ENCODE results near the gene ZNF319. TPM values are rescaled to one million over a fixed set of nuclear protein-coding genes. Genes with fewer than 3 reads are reported as not detected.

Gene ZNF319
- total and polyA plus RNA-seq, 2 of the 13 experiments (the other 11 are each of a cell fraction or from before 2014, with no cell fraction given), result 2.4 to 3.6 TPM

DNA sequence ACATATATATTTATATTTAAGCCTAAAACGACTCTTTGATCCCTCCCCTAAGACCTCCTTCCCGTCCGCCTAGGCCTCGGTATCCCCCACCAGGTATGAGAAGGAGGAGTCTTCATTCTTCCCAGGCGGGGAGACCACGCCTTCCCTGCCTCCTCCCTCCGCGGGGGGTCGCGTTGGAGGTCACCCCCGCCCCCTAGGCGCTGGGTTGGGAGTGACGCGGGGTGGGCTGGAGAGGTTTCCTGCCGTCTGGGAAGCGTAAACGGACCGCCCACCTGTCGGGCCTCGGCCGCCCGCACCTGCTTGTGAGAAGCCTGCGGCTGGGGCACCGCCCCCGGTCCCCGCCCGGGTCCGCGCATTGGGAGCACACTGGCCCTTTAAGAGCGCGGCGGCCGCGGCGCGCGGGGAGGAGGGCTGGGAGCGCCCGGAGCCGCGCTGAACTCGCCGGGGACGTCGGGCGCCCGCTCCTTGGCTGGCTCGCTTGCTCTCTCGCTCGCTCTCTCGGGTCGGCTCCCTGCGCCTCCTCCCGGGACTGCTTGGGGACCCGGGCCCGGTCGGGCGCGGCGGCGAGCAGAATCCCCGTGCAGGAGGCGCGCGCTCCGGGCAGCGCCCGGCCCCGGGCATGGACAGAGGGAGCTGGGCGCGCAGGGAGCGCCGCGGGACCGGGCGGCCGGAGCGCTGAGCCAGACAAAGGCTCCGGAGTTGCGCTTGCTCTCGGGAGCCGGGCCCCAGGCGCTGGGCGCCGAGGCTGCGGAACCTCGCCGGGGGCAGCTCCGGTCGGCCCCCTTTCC is 25.1 kb upstream of the ZNF319 start, which contains the start of gene MMP15 (continued):
- TF ChIP-seq, protein P1, sequence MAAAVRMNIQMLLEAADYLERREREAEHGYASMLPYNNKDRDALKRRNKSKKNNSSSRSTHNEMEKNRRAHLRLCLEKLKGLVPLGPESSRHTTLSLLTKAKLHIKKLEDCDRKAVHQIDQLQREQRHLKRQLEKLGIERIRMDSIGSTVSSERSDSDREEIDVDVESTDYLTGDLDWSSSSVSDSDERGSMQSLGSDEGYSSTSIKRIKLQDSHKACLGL (CRISPR knock-in tag; IDR thresholded peaks at IDR 0.05), result peak; percentile 70
- TF ChIP-seq NCOR1 (IDR thresholded peaks at IDR 0.05; ENCODE audit: borderline replicate concordance, low read length) (peak; percentile 46; the same call in 1 of the 2 replicates), REPIN1 (CRISPR knock-in tag; IDR thresholded peaks at IDR 0.05; ENCODE audit: borderline replicate concordance, low read depth) (peak; percentile 70; the same call in 1 of the 2 replicates), PHF8 (CRISPR knock-in tag; IDR thresholded peaks at IDR 0.05) (no peak), CHD2 (IDR thresholded peaks at IDR 0.05; ENCODE audit: low read depth, low read length) (0 out of 2 replicates have a peak, but pooled peaks have one; percentile 37), ZNF552 (CRISPR knock-in tag; IDR thresholded peaks at IDR 0.05; ENCODE audit: borderline replicate concordance) (no peak), ZC3H4 (CRISPR knock-in tag; IDR thresholded peaks at IDR 0.05; ENCODE audit: borderline replicate concordance) (no peak), SP1 (IDR thresholded peaks at IDR 0.05) (no peak), SP1 (CRISPR knock-in tag; IDR thresholded peaks at IDR 0.05) (peak; percentile 88), KDM4B (CRISPR knock-in tag; IDR thresholded peaks at IDR 0.05) (peak; percentile 21; the same call in 1 of the 2 replicates), TARDBP (CRISPR knock-in tag; IDR thresholded peaks at IDR 0.05) (peak; percentile 49; the same call in 1 of the 2 replicates), ZNF546 (CRISPR knock-in tag; conservative IDR thresholded peaks at IDR 0.05) (0 out of 2 replicates have a peak, but pooled peaks have one; percentile 15), SAP130 (CRISPR knock-in tag; IDR thresholded peaks at IDR 0.05; ENCODE audit: low read depth) (peak; percentile 79), KLF12 (CRISPR knock-in tag; IDR thresholded peaks at IDR 0.05; ENCODE audit: borderline replicate concordance) (peak; percentile 82; the same call in 1 of the 2 replicates), JUN (CRISPR knock-in tag; IDR thresholded peaks at IDR 0.05) (0 out of 2 replicates have a peak, but pooled peaks have one; percentile 19), TAF15 (IDR thresholded peaks at IDR 0.05; ENCODE audit: low read depth, low read length, poor library complexity, severe bottlenecking) (no peak), ZNF263 (CRISPR knock-in tag; IDR thresholded peaks at IDR 0.05) (peak; percentile 96)
- TF ChIP-seq, protein P2, sequence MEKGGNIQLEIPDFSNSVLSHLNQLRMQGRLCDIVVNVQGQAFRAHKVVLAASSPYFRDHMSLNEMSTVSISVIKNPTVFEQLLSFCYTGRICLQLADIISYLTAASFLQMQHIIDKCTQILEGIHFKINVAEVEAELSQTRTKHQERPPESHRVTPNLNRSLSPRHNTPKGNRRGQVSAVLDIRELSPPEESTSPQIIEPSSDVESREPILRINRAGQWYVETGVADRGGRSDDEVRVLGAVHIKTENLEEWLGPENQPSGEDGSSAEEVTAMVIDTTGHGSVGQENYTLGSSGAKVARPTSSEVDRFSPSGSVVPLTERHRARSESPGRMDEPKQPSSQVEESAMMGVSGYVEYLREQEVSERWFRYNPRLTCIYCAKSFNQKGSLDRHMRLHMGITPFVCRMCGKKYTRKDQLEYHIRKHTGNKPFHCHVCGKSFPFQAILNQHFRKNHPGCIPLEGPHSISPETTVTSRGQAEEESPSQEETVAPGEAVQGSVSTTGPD (CRISPR knock-in tag; IDR thresholded peaks at IDR 0.05), result no peak
- TF ChIP-seq, protein P3, sequence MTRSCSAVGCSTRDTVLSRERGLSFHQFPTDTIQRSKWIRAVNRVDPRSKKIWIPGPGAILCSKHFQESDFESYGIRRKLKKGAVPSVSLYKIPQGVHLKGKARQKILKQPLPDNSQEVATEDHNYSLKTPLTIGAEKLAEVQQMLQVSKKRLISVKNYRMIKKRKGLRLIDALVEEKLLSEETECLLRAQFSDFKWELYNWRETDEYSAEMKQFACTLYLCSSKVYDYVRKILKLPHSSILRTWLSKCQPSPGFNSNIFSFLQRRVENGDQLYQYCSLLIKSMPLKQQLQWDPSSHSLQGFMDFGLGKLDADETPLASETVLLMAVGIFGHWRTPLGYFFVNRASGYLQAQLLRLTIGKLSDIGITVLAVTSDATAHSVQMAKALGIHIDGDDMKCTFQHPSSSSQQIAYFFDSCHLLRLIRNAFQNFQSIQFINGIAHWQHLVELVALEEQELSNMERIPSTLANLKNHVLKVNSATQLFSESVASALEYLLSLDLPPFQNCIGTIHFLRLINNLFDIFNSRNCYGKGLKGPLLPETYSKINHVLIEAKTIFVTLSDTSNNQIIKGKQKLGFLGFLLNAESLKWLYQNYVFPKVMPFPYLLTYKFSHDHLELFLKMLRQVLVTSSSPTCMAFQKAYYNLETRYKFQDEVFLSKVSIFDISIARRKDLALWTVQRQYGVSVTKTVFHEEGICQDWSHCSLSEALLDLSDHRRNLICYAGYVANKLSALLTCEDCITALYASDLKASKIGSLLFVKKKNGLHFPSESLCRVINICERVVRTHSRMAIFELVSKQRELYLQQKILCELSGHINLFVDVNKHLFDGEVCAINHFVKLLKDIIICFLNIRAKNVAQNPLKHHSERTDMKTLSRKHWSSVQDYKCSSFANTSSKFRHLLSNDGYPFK (CRISPR knock-in tag; IDR thresholded peaks at IDR 0.05; ENCODE audit: borderline replicate concordance), result 0 out of 2 replicates have a peak, but pooled peaks have one; percentile 18
- TF ChIP-seq, protein P4, sequence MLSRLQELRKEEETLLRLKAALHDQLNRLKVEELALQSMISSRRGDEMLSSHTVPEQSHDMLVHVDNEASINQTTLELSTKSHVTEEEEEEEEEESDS (CRISPR knock-in tag; IDR thresholded peaks at IDR 0.05; ENCODE audit: borderline replicate concordance), result no peak
- TF ChIP-seq, protein P5, sequence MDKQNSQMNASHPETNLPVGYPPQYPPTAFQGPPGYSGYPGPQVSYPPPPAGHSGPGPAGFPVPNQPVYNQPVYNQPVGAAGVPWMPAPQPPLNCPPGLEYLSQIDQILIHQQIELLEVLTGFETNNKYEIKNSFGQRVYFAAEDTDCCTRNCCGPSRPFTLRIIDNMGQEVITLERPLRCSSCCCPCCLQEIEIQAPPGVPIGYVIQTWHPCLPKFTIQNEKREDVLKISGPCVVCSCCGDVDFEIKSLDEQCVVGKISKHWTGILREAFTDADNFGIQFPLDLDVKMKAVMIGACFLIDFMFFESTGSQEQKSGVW (CRISPR knock-in tag; IDR thresholded peaks at IDR 0.05; ENCODE audit: borderline replicate concordance), result 0 out of 2 replicates have a peak, but pooled peaks have one; percentile 73
- TF ChIP-seq, protein P6, sequence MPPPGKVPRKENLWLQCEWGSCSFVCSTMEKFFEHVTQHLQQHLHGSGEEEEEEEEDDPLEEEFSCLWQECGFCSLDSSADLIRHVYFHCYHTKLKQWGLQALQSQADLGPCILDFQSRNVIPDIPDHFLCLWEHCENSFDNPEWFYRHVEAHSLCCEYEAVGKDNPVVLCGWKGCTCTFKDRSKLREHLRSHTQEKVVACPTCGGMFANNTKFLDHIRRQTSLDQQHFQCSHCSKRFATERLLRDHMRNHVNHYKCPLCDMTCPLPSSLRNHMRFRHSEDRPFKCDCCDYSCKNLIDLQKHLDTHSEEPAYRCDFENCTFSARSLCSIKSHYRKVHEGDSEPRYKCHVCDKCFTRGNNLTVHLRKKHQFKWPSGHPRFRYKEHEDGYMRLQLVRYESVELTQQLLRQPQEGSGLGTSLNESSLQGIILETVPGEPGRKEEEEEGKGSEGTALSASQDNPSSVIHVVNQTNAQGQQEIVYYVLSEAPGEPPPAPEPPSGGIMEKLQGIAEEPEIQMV (CRISPR knock-in tag; IDR thresholded peaks at IDR 0.05; ENCODE audit: low read depth), result peak; percentile 100
